G401 (cell line): ENCODE measurements around the gene FAM174B. TPM values are rescaled to one million over a fixed set of nuclear protein-coding genes. Genes with fewer than 3 reads are reported as not detected.

Source experiments
- DNase-seq: peaks from one replicate; pipeline ENCODE4 v3.0.0-alpha.2; 2015; ENCODE audit warnings: low spot score
- in situ Hi-C: cut with HindIII; loops from 2 replicates; pipeline ENCODE4 v1.10.0; 2016; ENCODE audit warnings: low sequenced_read_pairs, mixed read lengths
- total RNA-seq: library from RNA; depleted of rRNA; stranded (reverse); fragments of >200 nt; shearing (Covaris generic); gene quantifications from 2 replicates; pipeline ENCODE4 v1.2.3, GENCODE V29; 2014

FAM174B gene
- total RNA-seq, 1 experiment from 2014 or later: 10.0 TPM

GRCh38 chr15:92667287-92667904 is 11.8 kb upstream of the FAM174B start:
- in situ Hi-C loops: no loop called here
- no peak for DNase-seq

- DNase-seq: no peak
- in situ Hi-C loops: no loop called here
Observed at GRCh38 chr15:92666780-92667179, 11.2 kb upstream of the FAM174B start.

DNA sequence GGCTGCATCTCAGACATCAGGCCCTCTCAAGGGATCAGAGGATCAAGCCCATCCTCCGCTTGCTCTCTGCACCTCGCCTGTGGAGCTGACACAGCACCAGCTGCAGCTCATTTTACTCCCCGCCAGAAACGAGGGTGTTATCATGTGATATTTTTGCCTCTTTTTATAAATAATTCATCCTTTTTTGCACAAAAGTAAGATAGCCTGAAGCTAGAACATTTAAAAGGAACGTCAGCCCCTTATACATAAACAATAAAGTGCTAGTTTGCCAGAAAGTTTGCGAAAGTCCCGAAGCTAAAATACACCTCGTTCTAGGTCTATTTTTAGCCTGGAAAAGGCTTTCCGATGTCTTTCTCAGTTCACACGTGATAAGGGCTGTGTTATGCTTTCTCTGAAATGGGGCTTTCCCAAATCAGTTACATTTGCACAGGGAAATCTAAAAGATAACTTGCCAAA is 9.6 kb upstream of the FAM174B start:
- in situ Hi-C loops: no loop called here
- DNase-seq: no peak

- in situ Hi-C loops: no loop called here
- DNase-seq: no peak
Observed at GRCh38 chr15:92664178-92664900, 8.8 kb upstream of the FAM174B start.

DNA sequence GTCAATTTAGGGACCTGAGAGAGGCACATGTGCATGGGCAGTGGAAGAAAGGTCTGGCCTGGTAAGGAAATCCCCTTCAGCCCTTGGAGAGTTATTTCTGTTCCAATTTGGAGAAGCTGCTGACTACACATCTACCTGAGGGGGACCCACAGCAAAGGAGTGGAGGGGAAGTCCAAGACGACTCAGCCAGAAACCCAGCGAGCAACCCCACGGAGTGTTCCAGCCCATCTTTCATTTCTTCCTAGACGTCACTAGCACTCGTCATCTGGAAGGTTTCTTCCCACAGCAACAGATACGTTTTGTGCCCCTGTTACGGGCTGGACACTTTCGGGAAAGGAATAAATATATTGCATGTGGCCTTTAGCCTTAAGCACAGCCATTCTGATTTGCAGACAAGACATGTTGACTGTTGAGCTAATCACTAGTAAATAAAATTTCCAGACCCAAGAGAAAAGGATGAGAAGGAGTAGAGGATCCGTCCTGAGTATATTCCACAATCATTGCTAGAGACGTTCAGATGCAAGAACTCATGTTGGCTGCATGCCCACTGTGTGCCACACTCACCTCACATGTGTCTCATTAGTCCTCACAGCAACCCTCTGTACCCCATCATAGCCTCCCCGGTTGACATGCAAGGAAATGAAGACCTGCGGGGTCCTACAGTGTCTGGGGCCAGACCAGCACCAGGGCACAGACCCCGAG is 7.8 kb upstream of the FAM174B start:
- DNase-seq: no peak
- in situ Hi-C loops: no loop called here

GRCh38 chr15:92662762-92663161 is 7.2 kb upstream of the FAM174B start:
- in situ Hi-C loops: no loop called here
- no peak for DNase-seq

GRCh38 chr15:92661956-92662355 is 6.4 kb upstream of the FAM174B start:
- in situ Hi-C loops: no loop called here
- DNase-seq: no peak

- in situ Hi-C loops: no loop called here
- DNase-seq: no peak
Observed at GRCh38 chr15:92661069-92661468, 5.5 kb upstream of the FAM174B start.

GRCh38 chr15:92657486-92657885 is 1.9 kb upstream of the FAM174B start:
- in situ Hi-C loops: no loop called here
- DNase-seq: no peak

GRCh38 chr15:92656089-92656488 is 514 bp upstream of the FAM174B start:
- DNase-seq: no peak
- in situ Hi-C loops: no loop called here

- in situ Hi-C loops: no loop called here
- no peak for DNase-seq
Observed at GRCh38 chr15:92654662-92655061, 913 bp downstream of the FAM174B start.

GRCh38 chr15:92653836-92654539 is 1.6 kb downstream of the FAM174B start:
- no peak for DNase-seq
- in situ Hi-C loops: no loop called here

DNA sequence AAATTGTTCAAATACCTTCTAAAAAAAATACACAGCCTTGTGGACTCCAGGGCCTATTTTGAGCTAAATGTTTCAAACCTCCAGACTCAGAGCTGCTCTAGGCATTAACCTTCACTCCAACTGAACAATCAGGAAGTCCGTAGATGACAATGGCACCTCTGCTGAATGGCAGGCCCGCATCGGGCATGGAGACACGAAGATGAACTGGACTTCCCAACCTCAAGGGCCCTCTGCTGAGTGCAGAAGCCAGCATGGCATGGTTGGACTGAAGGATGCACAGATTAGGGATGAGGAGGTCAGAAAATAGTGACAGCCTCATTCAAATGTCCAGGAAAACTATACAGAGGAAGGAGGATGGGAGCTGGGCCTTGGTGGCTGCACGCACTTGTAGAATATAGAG is 2.2 kb downstream of the FAM174B start:
- in situ Hi-C loops: no loop called here
- no peak for DNase-seq

DNA sequence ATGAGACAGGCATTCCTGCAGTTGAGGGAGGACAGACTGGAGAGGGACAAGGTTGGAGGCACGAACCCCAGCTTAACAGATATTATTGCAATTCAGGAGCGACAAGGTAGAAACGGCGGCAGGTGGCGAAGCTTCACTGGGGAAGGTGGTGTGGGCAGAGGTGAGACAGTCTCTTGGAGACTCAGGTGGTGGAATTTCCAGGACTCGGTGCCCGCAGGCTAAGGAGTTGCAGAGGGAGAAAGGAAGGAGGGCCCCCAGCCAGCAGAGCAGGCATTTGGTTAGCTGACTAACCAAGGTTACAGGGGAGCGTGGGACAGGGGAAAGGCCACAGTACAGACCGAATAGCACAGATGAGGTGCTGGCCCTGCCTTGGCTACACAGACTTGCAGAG is 3.0 kb downstream of the FAM174B start:
- in situ Hi-C loops: no loop called here
- DNase-seq: no peak

DNA sequence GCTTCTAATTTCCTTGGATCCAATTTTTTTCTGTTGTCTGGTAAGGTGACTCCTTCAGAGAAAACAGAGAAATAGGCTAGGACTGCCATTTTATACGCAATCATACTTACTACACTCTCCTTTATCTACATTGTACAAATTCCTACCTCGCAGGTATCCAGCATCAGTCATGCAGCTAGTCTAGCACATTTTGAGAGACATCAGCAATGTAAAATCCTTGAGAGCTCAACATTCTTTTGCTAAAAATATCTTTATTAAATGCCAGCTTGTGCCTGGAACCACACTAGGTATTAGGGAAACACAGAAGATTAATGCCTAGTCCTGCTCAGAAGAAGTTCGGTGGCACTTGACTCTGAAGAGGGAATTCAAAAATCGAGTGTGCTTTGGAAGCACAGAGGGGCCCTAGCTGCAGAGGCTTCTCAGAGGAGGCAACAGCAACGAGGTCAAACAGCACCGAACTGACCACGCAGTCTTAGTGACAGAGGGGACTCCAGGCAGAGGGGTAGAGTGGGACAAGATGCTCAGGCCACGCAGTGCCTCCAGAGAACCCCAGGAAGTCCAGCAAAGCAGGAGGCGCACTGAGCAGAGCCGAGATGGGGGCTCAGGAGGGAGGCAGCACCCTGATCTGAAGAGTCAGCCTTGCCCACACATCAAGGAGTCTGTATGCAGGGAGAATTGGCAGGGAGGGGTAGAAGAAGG is 3.5 kb downstream of the FAM174B start:
- in situ Hi-C loops: no loop called here
- no peak for DNase-seq

GRCh38 chr15:92650966-92651365 is 4.6 kb downstream of the FAM174B start:
- no peak for DNase-seq
- in situ Hi-C loops: no loop called here

DNA sequence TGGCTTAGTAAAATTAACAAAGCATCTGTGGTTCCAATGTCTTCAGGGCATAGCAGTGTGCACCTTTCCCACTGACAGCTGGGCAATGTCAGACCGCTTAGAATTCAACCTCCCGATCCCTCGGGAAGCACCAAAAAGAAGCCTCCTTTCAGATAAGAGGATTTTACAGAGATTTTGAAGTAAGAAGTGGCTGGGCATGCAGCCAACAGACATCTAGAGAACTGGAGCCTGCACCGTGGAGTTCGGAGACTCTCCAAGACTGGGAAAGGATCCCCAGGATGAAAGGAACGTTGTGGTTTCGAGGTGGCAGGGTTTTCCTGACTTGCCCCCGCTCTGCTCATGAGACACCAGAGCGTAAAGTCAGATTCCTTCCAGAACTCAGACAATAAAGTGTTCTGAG is 5.3 kb downstream of the FAM174B start:
- no peak for DNase-seq
- in situ Hi-C loops: no loop called here

GRCh38 chr15:92648190-92648875 is 7.2 kb downstream of the FAM174B start:
- DNase-seq: no peak
- in situ Hi-C loops: no loop called here
